Middle frontal gyrus (tissue), 1 donor: ENCODE measurements around the gene SNTG2.

Source experiments
- DNase-seq: peaks from one replicate; pipeline ENCODE4 v3.0.0-alpha.2; 2015; ENCODE audit warnings: low spot score; ENCODE audit errors: extremely low spot score

Gene SNTG2

DNA sequence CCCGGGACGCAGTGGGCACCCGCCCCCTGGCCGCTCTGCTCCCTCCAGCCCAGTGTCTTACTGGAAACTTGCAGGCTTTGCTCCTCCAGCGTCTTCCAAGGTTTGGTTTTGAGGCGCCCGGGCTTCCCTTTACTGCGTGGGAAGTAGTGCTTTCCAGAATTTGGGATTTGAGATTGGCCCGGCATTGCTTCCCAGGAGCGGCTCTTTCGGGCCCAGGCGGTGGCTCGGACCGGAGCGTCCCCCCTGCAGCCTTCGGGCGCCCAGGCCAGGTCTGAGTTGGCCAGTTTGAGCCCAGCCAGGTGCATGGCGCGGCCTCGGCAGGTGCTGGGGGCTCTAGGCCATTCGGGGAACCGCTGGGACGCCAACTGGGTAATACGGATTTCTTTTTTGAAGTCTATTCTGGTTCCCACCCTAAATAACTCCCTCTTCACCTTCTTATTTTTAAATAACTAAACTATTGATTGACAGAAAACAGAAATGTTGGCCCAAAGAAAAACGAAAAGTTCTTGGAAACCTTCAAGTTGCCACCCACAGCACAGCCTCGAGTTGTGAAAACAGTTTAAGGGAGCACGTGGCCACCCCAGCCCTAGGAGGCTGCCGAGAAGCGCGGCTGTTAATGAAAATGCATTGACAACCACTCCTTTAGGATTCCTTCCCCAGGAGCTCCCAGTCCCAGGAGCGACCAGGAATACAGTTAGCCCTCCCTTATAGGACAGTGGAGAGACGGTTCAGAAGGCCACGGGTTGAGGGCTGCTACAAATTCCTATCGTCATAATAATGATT is 766 bp downstream of the SNTG2 start:
- DNase-seq: no peak

DNA sequence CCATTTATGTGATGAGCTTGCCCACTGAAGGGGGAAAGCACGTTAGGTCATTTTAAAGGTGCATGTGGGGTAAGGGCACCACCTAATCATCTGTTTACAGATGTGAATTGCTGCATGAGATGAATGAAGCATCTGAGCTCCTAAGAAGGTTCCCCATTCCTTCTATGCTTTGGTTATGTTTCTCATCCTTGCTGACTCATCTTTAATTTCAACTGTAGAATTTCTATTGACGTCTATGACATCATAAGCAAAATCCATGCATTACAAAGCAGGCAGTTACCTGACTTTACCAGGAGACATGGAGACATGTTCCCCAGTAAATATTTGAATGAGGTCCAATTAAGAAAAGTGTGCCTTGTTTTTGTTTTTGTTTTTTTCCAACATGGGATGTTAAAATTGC is 2.8 kb downstream of the SNTG2 start:
- DNase-seq: no peak

DNA sequence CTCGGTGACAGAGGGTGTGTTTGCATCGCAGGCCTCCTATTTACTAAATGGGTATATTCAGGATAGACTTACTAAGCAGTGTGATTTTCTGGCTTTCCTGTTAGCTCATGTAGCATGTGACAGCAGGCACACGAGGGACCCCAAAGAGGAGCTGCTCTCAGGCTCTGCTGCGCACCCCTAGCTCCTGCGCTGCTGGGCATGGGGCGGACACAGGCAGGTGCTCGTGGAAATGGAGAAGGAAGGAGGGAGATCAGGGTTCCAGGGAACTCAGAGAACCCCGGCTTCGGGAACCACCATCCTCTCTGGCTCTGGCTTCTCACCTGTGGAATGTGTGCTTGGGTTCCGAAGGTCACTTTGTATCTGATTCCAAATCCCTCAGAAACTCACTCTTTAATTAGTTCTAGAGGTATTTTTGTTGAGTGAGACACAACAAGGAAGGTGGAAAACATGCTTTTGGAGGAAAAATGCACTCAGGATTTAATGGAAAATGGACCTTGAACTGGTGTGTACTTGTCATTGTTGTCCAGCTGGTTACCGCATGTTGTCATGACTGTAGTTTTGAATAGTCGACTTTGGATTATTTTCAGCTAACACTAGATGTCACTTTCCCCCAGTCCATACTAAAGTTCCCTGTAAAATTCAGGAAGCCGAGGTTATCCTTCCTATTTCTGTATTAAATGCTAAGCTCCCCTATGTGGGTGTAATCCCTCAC is 3.5 kb downstream of the SNTG2 start:
- DNase-seq: no peak

DNA sequence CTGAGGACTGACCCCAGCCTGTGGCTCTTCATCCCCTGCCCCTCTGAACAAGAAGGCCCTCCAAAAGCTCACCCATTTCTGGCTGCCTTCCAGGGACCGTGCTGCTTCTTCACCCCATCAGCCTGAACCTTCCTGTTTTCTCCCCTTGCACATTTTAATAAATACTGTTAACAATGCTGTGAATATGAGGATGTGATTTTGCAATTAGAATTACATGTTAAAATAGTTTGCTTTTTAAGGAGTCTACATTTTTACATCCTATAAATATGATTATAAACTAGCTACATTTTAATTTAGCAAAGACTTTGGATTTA is 4.0 kb downstream of the SNTG2 start:
- no peak for DNase-seq

DNA sequence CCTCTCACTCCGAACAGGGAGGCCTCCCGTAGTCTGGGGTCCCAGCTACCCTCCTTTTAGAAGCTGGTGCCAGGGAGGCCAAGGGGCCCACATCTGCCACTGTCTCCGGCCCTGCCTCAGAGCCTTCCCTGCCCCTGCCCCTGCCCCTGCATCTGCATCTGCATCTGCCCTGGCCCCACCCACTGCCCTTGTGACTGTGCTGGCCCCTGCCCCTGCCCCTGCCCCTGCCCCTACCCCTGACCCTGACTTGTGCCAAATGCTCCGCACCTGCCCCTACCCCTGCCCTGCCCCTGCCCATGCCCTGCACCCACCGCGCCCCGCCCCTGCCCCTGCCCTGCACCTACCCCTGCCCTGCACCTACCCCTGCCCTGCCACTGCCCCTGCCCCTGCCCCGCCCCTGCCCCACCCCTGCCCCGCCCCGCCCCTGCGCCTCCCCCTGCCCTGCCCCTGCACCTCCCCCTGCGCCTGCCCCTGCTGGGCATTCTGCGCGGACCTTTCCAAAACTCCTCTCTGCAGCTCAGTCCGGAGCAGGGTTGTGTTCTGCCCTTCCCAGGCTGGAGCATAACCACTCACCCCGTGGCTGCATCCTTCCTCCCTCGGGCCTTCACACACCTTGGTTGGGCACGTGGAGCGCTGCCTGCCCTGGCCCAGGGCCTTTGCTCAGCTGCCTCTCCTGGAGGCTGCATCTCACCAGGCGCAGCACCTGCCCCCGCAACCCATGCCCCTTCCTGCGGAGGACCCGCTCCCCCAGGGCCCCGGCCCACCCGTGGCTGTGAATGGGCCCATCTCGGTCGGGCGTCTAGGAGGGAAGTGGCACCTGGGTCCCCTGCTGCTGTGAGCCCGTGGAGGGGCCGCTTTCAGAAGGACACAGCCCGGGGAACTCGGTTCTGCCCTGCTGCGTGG is 5.4 kb downstream of the SNTG2 start:
- DNase-seq: no peak

DNA sequence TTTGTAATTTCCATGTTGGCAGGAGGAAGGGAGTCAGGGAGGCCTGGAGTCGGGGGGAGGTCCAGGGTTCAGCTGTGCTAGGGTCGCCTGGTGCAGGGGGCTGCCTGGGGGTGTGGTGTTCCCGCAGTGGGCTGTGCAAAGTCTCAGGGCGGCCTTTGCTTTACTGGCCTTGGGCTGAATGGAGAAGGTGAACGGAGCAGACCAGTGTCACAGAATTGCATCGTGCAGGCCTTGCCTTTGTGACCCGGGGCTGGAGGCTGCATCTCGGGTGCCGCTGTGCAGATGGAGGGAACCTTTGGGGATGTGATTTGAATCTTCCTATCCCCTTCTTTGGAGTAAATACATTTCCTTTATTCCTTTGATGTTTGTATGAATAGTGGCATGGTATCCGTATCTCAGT is 8.8 kb downstream of the SNTG2 start:
- no peak for DNase-seq

DNA sequence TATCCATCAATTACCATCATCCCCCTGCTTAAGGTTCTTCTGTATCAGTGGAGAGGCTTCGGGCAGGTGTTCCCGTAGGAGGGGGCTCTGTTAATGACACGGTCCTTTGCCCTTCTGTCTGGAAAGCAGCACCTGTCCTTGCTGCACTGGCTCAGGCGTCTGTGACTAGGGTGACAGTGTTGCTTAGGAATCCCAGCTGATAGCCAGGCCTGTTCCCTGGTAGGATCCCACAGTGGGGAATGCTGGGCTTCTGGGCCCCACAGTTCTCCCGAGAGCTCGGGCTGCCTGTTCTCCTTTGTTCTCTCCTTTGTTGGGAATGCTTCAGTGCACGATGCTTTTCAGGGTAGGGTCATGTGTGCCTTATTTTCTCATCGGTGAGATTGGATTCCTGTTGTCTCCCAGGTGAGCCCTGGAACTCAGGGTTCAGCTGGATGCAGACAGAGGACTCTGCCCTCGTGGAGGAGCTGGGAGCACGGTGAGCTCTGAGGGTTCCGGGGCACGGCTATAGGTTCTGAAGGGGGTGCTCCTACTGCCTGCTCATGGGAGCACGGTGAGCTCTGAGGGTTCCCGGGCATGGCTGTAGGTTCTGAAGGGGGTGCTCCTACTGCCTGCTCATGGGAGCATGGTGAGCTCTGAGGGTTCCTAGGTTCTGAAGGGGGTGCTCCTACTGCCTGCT is 9.6 kb downstream of the SNTG2 start:
- DNase-seq: no peak

DNA sequence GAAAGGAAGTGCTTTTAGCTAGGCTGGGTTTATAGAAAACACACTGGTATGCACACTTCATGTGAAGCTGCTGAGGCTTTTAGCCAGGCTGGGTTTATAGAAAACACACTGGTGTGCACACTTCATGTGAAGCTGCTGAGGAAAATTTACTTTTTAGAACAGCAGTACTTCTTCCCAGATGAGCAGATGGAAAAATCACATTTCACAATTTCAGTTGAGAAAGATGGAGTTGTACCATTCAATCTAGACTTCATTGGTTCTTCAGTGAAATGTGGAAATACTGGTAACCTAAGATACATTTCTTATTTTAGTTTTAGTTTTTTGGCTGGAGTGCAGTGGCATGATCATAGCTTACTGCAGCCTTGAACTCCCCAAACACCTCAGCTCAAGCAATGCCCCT is 11.1 kb downstream of the SNTG2 start:
- DNase-seq: no peak

DNA sequence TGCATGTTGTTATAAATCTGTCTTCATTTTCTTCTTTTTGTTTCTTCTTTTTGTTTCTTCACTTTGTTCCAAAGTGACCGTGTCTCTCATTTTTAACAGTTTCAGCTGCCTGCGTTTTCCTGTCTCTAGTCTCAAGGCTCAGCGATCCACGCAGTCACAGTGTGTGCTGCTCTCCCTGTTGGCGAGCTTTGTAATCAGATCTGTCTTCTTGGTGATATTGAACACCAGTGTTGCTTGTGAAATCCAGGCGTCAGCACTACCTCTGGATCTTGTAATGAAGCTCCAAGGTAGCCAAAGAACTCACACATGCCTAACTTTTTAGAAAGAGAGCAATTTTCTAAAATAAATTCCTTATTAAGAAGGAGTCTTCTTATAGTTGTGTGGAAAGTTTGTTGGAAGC is 13.2 kb downstream of the SNTG2 start:
- no peak for DNase-seq

DNA sequence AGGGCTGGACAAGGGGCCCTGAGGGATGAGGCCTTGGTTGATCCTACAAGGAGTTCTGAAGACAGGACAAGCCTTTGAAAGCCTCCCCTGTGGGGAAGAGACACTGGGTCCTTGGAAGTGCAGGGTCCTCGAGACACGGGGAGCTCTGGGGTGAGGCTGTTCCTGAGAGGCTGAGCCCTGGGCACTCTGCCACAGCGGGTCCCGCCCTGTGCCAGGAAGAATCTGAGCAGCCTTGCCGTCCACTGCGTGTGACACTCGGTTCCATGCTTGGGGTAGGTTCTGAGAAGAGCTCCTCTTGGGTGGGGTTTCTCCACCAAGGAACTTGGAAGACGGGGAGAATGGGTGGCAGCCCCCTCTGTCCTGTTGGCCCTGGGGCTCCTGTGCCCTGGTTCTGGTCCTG is 13.9 kb downstream of the SNTG2 start:
- DNase-seq: no peak

DNA sequence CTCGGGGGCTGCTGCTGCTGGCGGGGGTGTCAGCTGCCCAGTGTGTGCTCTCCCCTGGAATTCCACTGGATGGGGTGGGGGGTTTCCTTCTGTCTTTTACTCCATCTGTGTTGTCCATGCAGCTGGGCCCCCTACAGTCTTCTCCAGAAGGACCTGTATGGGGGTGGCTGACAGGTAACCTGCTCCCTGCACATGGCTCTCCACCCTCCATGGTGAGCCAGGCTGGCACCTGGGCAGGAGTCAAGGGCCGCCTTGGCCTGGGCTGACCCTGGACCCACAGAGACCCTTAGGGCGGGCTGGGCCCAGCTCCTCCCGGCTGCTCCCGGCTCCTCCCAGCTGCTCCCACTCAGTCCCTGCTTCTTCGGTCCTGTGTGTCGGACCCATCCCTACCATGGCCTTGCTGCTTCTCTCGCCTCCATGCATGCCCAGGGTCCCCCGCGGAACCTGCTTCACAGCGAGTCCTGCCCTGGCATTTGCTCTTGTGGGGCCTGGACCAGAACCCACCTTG is 15.0 kb downstream of the SNTG2 start:
- DNase-seq: no peak

DNA sequence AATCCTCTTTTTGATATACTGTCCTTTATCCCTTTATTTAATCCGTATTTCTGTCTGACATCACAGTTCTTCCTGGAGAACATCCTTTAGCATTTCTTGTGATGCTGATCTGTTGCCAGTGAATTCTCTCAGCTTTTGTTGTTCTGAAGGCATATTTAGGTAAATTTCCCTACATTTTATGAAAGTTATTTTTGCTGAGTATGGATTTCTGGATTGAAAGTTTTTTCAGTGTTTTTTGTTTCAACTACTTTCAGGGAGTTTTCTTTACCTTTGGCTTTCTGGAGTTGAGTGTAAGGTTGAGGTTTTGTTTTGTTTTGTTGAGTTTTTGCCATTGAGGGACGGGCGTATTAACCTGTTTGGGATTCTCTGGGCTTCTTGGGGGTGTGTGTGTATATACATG is 22.5 kb downstream of the SNTG2 start:
- DNase-seq: no peak

DNA sequence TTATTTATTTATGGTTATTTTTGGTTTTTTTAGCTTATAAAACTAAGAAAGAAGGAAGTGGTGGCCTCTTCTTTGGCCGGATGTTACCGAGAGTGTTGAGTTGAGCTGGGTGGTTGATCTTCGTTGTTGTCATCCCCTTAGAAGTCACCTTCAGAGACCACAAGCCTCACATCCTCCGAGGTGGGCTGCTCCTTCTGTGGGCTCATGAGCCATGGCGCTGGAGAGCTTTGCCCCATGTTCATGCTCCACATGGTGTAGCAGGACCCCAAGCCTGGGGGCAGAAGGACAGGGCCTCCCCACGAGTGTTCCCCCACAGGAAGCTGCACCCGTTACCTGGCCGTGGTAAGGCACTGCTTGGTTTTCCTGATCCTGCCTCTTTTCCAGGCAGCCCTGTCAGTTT is 23.4 kb downstream of the SNTG2 start:
- DNase-seq: no peak

DNA sequence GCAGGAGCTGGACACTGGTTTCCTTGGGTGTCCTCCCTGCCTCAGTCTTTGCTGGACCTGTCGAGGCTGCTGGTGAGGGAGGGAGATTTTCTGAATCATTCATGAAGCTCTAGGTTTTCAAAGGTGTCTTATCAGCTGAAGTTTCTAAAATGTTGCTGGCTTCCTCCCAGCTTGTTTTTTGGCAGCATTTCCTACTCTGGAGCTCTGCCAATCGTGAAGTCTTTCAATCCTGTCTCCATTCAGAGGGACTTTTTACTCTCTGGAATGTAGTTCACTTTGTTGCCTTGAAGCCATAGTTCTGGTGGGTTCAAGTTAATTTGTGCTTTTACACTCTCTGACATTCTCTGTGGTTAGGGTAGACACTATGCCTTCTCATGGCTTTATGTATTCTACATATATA is 23.9 kb downstream of the SNTG2 start:
- DNase-seq: no peak

DNA sequence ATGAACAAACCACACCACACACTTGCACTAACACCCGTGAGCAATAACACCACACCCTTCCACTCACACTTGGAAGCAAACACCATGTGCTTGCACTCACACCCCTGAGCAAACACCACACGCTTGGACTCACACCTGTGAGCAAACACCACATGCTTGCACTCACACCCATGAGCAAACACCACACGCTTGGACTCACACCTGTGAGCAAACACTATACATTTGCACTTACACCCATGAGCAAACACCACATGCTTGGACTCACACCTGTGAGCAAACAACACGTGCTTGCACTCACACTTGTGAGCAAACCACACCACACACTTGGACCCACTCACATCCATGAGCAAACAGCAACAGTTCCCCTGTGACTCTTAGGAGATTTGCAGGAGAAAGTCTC is 24.4 kb downstream of the SNTG2 start:
- no peak for DNase-seq

DNA sequence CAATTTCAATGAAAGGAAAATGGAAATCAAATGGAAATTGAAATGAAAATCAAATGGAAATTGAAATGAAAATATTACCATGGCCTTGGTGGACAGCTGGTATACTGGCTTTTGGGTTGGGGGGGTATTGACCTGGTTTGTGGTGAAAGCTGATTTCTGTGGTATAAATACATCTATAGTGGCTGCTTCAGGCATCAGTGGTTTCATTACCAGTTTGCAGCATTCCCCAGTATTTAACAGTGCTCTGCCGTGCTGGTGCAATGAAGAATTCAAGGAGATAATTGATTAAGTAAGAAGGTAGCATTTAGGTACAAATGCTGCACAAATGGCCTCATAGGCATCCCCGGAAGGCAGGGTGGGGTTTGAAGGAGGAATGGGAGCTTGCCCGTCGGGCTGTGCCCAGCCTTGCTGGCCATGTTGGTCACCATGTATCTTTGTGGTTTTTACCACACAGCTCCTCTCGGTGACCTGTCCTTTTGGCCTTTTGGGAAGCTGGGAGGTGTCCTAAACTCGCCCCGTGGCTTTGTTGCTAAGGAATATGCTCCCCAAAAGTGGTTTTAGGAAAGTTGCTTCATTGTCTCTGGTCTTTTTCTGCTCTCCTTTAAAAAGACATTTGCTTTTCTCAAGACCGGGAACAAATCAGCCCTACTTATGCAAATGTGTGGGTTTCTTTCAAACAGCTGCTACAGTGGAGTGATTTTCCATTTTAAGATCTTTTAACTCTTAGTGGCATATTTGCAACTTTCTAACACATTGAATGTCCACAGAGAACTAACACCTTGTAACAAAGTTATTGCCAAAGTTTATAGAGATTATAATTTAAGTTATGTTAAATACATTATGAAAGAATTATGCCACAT is 28.6 kb downstream of the SNTG2 start:
- peak; percentile 7 for DNase-seq

DNA sequence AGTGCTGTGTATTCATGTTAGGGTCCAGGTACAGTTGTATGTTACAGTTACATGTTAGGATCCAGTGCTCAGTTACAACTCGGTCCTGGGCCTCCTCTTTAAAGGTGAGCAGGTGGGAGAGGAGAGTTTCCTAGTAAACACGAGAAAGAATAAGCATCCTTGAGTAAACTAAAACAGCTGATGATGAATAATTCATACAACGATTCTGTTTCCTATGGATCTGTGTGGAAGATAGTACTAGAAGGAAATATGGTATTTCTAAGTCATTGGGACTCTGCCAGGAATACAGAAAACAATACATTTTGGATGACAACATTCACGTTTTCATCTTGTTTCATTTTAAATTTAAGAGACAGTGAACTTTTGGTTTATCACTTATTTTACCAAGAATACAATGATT is 29.5 kb downstream of the SNTG2 start:
- no peak for DNase-seq

DNA sequence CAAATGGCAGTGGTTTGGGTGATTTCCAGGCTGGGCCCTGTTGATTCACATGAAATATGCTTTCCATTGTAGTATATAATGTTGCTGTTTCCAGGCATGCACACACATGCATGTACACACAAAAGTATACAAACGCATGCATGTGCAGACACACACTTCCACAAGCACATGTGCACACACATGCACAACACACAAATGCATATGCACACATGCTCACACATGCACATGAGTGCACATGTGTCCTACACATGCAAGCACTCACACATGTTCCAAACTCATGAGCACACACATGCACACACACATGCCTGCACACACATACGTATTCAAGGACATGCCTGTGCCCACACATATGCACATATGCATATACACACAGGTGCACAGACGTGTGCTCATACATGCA is 30.6 kb downstream of the SNTG2 start:
- DNase-seq: no peak

DNA sequence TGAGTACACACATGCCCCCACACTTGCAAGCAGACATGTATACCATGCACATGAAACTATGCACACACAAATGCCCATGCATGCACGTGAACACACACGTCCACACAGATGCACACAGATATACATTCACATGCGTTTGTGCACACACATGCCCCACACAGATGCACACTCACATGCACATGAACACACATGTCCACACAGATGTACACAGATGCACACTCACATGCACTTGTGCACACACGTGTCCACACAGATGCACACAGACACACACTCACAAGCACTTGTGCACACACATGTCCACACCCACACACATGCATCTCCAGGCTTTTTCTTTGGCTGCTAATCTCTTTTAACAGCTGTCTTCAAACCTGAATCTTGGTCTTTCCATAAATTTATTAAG is 31.1 kb downstream of the SNTG2 start:
- DNase-seq: no peak

DNA sequence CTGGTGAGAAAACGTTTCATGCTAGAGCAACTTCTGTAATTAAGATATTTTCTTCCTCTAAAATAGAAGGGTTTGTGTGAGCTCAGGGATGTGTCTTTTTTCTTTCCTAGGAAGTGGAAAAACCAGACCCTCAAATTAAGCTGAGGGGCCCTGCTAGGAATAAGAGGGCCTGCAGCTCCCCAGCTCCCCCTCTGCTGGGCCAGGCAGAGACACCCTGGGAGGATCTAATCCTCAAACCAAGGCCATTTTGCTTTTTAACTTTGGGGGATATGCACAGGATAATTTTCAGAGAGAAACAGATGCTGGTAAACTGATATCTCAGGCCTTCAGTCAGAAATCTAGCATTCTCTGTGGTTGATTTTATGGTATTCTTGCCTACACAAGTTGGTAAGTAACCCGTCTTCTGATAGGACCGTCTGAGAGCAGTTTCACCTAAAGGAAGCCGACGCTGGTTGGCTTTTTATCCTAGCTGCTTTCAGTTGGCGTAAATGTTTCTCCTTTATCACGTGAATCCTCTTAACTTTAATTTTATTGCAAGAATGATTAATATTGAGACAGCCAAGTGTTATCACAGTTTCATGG is 34.8 kb downstream of the SNTG2 start:
- no peak for DNase-seq
